Calu3 (cell line): Measurements from ENCODE around the gene SRRM5. TPM values are rescaled to one million over a fixed set of nuclear protein-coding genes. Genes with fewer than 3 reads are reported as not detected.

Source experiments
- BruUV-seq: library from RNA; stranded (reverse); fragments of 400-500 nt; replicated peaks from 2 replicates; lab custom pipeline; 2021; lab: Mats Ljungman, UMichigan
- CTCF ChIA-PET: fragments of 300-600 bp; sonication (Branson Sonifier 250); formaldehyde crosslinking; loops from one replicate; lab custom pipeline; 2022; ENCODE audit warnings: antibody characterized with exemption; lab: Charles Lee
- DNase-seq: peaks from one replicate; pipeline ENCODE4 v3.0.0; 2022
- H3K27ac Mint-ChIP-seq: one replicate; pipeline ENCODE4 v1.8.0; 2022; ENCODE audit warnings: mixed read lengths; ENCODE audit not compliant: unreplicated experiment
- H3K27me3 Mint-ChIP-seq: one replicate; pipeline ENCODE4 v1.8.0; 2022; ENCODE audit warnings: mixed read lengths; ENCODE audit not compliant: unreplicated experiment
- H3K36me3 Mint-ChIP-seq: one replicate; pipeline ENCODE4 v1.8.0; 2022; ENCODE audit warnings: mild to moderate bottlenecking, moderate library complexity, mixed read lengths; ENCODE audit not compliant: insufficient read depth, unreplicated experiment
- H3K4me1 Mint-ChIP-seq: one replicate; pipeline ENCODE4 v1.8.0; 2022; ENCODE audit warnings: mild to moderate bottlenecking, low read depth, mixed read lengths; ENCODE audit not compliant: unreplicated experiment
- H3K4me3 Mint-ChIP-seq: one replicate; pipeline ENCODE4 v1.8.0; 2022; ENCODE audit warnings: mild to moderate bottlenecking, low read depth, moderate library complexity, mixed read lengths; ENCODE audit not compliant: unreplicated experiment
- H3K9me3 Mint-ChIP-seq: one replicate; pipeline ENCODE4 v1.8.0; 2022; ENCODE audit warnings: low read depth, mixed read lengths; ENCODE audit not compliant: unreplicated experiment
- CTCF ChIP-seq: fragments of 200-600 bp; IDR thresholded peaks from one replicate; pipeline ENCODE4 v1.8.0; 2022; ENCODE audit warnings: antibody characterized with exemption; ENCODE audit not compliant: unreplicated experiment
- intact Hi-C: fragments of 100-400 bp; cut with micrococcal nuclease; formaldehyde crosslinking; loops from one replicate; pipeline ENCODE4 v1.10.0; 2022; ENCODE audit not compliant: unreplicated experiment
- total RNA-seq: library from RNA; stranded (reverse); gene quantifications from 2 replicates; pipeline ENCODE4 v1.2.3, GENCODE V29; 2022

SRRM5 gene
- total RNA-seq, 1 experiment from 2014 or later: 1.9 TPM

- peaks cover 17% of the 10 kb centered on the region for H3K36me3 Mint-ChIP-seq
- CTCF ChIA-PET: no interaction called here
- no peak for DNase-seq
Measured at GRCh38 chr19:43610493-43610892, 1.4 kb upstream of the SRRM5 start.

GRCh38 chr19:43612374-43612773 lies 486 bp downstream of the SRRM5 start:
- TF ChIP-seq CTCF: no peak
- CTCF ChIA-PET: no interaction called here
- intact Hi-C loops: no loop called here
- H3K27me3 Mint-ChIP-seq: no peaks in the 10 kb centered on the region
- H3K4me1 Mint-ChIP-seq: no peaks in the 10 kb centered on the region
- DNase-seq: no peak
- peaks cover 9% of the 10 kb centered on the region for H3K36me3 Mint-ChIP-seq
- H3K4me3 Mint-ChIP-seq: no peak overlapping the region
- H3K9me3 Mint-ChIP-seq: peaks cover 9% of the 10 kb centered on the region
- no TSS peak for BruUV-seq
- no peak overlapping the region for H3K27ac Mint-ChIP-seq

More at GRCh38 chr19:43610493-43610892, 1.4 kb upstream of the SRRM5 start:
- no peak for TF ChIP-seq CTCF
- Mint-ChIP-seq H3K9me3 (peaks cover 9% of the 10 kb centered on the region), H3K27ac (no peak overlapping the region), H3K27me3 (no peaks in the 10 kb centered on the region), H3K4me1 (no peaks in the 10 kb centered on the region), H3K4me3 (no peak overlapping the region)
- intact Hi-C loops: no loop called here
- BruUV-seq: no TSS peak

- intact Hi-C loops: no loop called here
- H3K4me3 Mint-ChIP-seq: no peak overlapping the region
- peaks cover 33% of the 10 kb centered on the region for H3K36me3 Mint-ChIP-seq
- no peak overlapping the region for H3K27ac Mint-ChIP-seq
- no TSS peak for BruUV-seq
- peaks cover 9% of the 10 kb centered on the region for H3K9me3 Mint-ChIP-seq
- DNase-seq: no peak
- CTCF ChIA-PET: no interaction called here
- H3K4me1 Mint-ChIP-seq: peaks cover 13% of the 10 kb centered on the region
- TF ChIP-seq CTCF: no peak
- no peaks in the 10 kb centered on the region for H3K27me3 Mint-ChIP-seq
Measured at GRCh38 chr19:43616306-43616705, 4.4 kb downstream of the SRRM5 start.

- Mint-ChIP-seq H3K4me1 (peaks cover 13% of the 10 kb centered on the region), H3K27me3 (no peaks in the 10 kb centered on the region), H3K27ac (no peak overlapping the region), H3K36me3 (peaks cover 33% of the 10 kb centered on the region), H3K9me3 (peaks cover 9% of the 10 kb centered on the region), H3K4me3 (no peak overlapping the region)
- intact Hi-C loops: no loop called here
- CTCF ChIA-PET: interaction anchor here (0.6 kb wide), 1 partner anchor 1320 kb away, joined by 3 read pairs; no protein-coding TSS in a partner anchor
- no peak for DNase-seq
- no peak for TF ChIP-seq CTCF
- no TSS peak for BruUV-seq
Measured at GRCh38 chr19:43616954-43617353, 5.1 kb downstream of the SRRM5 start.
